GM18498 (cell line): ENCODE measurements around the gene TRIAP1.
"Not testable (repeated sequence)": the region's sequence is repeated elsewhere in the genome, so short reads cannot be mapped to it uniquely, and the experiment has no call there.

Experiments used
- ATAC-seq: cut with Tn5 transposase; IDR thresholded peaks from one replicate; pipeline ENCODE4 v1.9.1; 2021; ENCODE audit warnings: mild to moderate bottlenecking, moderate library complexity; ENCODE audit not compliant: unreplicated experiment

The TRIAP1 gene

DNA sequence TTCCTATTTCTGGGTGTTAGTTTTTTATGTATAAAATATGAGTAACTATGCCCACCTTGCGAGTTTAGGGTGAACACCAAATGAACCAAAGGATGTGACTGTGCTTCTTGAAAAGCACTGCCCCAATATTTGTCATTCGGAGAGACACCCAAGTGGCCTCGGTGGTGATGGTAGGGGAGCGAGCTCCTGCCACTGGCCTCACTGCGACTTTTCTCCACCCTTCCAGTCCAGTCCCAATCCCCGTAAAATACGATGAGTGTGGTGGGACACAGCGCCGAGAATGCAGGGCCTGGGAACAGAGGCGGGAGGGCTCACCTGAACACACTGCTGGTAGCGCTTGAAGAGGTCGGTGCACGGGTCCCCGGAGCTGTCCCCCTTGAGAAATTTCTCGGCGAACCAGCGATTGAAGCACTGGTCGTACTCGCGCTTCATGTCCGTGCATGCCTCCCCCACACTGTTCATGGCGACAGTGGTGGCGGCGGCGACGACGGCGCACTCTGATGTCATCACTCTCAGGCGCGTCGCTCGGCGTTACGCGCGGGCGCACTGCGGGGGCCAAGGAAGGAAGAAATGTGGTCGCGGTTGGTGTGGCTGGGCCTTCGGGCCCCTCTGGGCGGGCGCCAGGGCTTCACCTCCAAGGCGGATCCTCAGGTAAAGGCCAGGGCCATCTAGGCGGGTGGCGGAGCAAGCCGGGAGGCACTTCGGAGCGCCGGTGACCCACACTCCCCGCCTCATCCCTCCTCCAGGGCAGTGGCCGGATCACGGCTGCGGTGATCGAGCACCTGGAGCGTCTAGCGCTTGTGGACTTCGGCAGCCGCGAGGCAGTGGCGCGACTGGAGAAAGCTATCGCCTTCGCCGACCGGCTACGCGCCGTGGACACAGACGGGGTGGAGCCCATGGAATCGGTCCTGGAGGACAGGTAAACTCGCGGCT is at the start of gene TRIAP1, which contains the start of gene GATC:
Gene TRIAP1, minus strand, starts transcription at position 474 of the 933 bp plus-strand sequence. Its CDS starts 12 bp downstream, at position 462.
Gene GATC, plus strand, starts transcription at position 534 of the 933 bp plus-strand sequence. Its CDS starts 37 bp downstream, at position 571.
- peak; percentile 90 for ATAC-seq

- ATAC-seq: no peak
Observed at GRCh38 chr12:120495186-120495730, 49.1 kb upstream of the TRIAP1 start.

GRCh38 chr12:120490833-120491512 is 44.8 kb upstream of the TRIAP1 start:
- ATAC-seq: no peak

DNA sequence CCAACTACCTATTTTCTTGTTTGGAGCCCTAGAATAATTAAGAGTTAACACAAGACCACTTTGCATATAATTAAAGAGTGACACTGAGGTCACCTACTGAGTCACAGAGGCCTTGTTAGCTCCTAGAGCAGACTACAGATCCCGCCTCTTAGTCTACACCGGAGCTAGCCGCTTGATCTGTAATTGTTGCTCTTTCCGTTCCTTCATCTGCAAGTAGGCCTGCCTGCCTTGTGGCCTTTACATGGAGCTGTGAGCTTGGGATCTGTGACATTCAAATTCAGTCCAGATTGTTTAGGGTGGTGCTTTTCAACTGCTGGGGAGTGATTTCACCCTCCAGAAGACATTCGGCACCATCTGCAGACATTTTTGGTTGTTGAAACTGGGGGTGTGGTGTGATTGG is 44.1 kb upstream of the TRIAP1 start:
- no peak for ATAC-seq

GRCh38 chr12:120489018-120489417 is 42.8 kb upstream of the TRIAP1 start:
- no peak for ATAC-seq

DNA sequence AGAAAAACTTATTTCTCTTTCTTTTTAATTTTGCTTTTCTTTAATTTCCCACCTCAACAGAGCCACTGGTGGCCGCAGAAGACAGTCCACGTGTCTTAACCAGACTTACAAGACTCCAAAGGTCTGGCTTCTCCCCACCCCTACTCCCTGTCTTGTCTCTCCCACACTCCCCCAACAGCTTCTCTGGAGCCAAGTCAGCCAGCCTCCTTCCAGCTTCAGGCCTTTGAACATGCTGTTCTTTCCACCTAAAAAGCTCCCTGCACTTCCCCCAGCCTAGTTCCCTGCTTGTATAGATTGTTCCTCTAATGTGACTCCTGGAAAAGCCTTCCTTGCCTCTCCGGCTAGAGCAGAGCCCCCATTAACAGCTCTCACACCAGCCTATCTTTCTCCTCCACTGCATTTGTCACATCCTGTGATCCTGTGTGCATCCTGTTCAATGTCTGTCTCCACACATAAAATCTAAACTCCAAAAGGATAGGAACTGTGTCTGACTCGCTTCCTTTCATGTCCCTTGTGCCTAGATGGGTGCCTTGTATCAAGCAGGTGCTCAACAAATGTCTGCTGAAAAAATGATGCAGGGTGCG is 42.0 kb upstream of the TRIAP1 start:
- ATAC-seq: no peak

DNA sequence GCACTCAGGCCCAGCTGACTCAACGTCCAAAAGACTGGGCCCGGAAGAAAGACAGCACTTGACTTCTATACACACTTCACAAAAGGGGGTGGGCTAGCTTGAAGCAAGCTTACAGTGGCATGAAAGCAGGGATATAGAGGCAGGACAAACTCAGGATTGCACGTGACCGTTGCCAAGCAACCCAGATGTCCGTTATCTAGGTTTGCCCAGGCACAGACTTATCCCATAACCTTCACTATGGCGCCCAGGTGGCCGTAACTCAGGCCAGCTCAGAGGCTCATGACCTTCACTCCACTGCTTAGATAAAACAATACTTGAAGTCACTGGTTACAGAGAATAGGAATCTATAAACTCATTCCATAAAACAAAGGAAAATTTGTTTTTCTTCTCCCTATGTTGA is 41.4 kb upstream of the TRIAP1 start:
- ATAC-seq: not testable (repeated sequence)

DNA sequence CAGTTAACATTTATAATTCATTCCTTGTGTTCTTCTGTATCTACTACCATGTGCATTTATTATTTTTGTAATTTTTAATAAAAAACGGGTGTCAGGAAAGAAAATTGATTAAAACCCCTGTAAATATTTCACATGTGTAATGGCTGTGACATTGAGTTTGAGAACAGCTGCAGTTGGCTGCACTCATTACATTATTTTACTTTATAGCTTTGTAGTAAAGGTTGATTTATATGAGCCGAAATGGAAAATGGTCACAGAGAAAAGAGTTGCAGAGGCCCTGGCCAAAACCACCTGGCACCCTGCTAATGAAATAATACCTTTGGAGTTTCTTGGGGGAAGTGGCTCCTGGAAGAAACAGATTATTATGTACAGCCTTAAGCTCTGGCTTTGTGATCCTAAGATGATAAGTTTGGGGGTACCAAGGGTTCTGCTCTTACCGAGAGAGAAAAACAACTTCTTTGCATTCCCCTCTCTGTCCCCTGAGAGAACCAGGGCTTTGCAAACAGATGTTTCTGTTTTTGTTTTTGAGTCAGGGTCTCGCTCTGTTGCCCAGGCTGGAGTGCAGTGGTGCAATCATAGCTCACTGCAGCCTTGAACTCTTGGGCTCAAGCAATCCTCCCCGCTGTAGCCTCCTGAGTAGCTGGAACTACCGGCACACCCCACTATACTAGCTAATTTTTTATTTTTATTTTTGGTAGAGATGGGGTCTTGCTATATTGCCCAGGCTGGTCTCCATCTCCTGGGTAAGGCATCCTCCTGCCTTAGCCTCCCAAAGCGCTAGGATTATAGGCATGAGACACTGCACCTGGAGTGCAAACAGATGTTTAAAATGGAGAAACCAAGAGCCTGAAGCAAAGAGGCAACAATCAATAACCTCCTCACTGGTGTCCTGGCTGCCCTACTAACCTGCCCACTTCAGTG is 40.0 kb upstream of the TRIAP1 start:
- ATAC-seq: no peak

DNA sequence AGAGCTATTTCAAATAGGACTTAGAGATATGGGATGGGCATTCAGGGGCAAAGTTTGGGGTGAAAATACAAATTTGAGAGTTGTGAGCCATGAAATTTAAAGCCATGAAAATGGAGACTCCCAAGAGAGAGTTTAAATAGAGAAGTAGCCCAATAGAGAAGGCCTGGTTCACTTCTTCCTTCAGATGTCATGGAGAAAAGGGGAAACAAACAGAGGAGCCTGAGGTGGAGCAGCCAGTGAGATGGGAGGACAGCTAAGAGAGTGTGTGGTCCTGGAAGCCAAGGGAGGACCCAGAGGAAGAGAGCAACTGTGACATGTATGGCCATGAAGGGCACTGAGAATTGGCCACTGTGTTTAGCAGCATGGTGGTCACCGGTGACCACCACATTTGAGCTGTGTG is 37.4 kb upstream of the TRIAP1 start:
- ATAC-seq: no peak

DNA sequence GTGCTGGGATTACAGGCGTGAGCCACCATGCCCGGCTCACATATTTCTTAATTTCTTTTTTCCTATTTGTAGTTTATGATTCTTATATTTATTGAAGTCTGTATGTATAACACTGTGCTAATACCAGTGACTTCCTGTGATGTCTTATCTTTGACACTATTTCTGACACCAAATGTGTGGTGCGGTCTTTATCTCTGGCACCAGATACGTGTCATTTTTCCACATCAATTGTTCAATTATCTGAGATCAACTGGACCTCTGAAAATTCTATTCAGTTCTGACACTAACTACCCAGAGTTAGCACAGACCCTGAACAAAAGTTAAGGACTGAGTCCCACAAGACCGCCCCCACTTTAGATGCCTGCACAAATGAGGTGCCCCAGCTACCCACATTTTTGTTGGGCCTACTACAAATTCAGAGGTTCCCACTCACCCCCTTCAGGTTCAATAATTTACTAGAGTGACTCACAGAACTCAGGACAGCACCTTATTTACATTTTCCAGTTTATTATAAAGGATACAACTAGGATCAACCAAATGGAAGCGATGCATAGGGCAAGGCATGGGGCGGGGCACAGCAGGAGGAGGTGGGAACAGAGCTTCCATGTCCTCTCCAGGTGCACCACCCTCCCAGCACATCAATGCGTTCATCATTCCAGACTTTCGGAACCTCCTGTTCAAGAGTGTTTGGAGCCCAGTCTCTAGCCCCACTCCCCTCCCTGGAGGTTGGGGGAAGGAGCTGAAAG is 35.0 kb upstream of the TRIAP1 start:
- no peak for ATAC-seq

GRCh38 chr12:120480211-120480610 is 34.0 kb upstream of the TRIAP1 start:
- ATAC-seq: no peak

DNA sequence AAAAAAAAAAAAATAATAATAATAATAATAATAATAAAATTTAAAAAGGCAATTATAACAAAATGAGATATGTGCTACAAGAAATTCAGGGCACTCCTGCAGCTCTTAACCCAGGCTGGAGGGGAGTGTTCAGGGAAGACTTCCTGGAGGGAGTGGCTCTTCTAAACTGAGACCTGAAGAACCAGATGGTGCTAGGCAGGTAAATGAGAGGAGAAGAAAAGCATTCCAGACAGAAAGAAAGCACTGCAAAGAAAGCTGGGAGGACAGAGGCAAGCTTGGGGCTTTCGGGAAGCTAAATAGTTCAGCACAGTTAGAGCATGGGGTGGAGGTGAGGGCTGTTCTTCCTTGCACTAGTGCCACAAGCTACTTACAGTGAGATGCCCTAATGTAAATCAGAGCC is 33.3 kb upstream of the TRIAP1 start:
- no peak for ATAC-seq

GRCh38 chr12:120475643-120476042 is 29.5 kb upstream of the TRIAP1 start:
- no peak for ATAC-seq

GRCh38 chr12:120474616-120474960 is 28.4 kb upstream of the TRIAP1 start:
- ATAC-seq: no peak

GRCh38 chr12:120473807-120474615 is 27.8 kb upstream of the TRIAP1 start:
- no peak for ATAC-seq

DNA sequence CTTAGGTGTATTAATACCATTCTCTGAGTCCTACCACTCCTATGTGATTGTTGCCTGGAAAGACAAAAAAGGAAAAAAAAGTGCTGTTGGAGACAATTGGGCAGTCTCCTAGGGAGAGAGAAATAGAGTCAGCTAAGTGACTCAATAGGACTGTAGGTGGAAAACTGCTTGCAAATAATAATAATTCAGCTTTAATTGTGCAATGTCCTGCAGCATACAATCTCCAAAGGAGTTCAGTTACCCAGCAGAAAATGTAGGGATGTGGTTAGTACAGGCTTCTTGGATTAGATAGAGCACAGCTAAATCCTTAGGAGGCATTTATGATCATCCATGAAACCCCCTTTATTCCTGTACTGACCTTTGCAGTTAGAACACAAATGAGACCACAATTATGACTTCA is 26.3 kb upstream of the TRIAP1 start:
- ATAC-seq: no peak

- ATAC-seq: peak; percentile 21
Observed at GRCh38 chr12:120470150-120470784, 24.1 kb upstream of the TRIAP1 start.

DNA sequence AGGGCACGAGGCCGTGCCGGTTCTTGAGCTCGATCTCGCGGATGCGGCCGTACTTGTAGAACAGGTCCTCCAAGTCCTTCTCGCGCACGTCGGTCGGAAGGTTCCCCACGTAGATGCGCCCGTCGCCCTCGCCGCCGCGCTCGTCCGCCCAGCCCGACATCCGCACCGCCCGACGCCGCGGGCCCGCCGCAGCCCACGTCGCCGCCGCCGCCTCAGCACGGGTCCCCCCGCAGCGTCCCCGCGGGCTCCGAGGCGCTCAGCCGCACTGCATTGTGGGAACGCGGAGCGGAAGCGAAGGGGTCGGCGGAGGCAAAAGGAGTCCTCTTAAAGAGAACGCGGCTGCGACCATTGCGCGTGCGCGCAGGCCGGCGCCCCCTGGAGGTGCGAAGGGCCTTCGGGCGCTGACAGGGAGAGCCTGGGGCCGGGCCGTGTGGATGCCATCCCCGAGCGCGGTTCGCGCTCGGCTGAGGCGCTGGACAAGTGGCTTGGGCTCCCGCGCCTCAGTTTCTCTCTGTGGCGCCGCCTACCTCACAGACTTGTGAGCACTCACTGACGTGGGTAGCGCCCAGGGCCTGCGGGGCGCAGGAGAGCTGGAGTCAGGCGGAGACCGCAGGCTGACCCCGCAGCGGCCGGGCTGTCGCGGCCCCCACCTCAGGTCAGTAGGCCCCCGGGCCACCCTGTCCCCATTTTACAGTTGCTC is 23.4 kb upstream of the TRIAP1 start, which contains the start of gene SRSF9:
Gene SRSF9, minus strand, starts transcription at position 299 of the 700 bp plus-strand sequence. Its CDS starts 139 bp downstream, at position 160.
- ATAC-seq: peak; percentile 90
